ENCODE data around the gene COQ9. TPM values are rescaled to one million over a fixed set of nuclear protein-coding genes. Genes with fewer than 3 reads are reported as not detected.

COQ9 gene
- total RNA-seq, 2 experiments from 2014 or later: 7.0 to 7.6 TPM

DNA sequence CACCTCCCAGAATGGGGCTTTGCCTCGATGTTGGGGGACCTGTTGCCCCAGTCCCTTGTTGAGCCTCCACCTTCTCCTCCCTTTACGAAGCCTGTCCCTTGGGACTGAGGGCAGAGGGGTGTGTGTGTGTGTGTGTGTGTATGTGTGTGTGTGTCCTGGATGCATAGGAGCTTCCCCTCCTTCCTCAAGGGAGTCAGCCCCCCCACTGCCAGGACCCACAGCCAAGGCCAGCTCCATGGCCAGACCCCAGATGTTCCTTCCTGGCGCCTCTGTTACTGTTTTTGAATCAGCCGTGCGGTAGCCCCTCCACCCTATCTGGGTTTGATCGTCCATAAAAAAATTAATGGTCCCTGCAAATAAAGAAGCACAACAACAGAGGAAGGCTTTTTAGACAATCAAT is 56.7 kb downstream of the COQ9 start:
- peaks cover 10% of the 10 kb centered on the region for H3K4me1 Mint-ChIP-seq (ENCODE audit: low read depth)
- intact Hi-C loops (cut with DNase I, micrococcal nuclease): no loop called here
- no peak overlapping the region for H3K27ac Mint-ChIP-seq
- H3K36me3 ChIP-seq (ENCODE audit: insufficient read depth, low read length): no peaks in the 10 kb centered on the region
- CTCF ChIA-PET: no interaction called here
- ATAC-seq (ENCODE audit: poor library complexity) (no peak), DNase-seq (no peak)
- no peaks in the 10 kb centered on the region for H3K9me3 Mint-ChIP-seq
- H3K36me3 Mint-ChIP-seq (ENCODE audit: low read depth): no peaks in the 10 kb centered on the region
- H3K4me3 Mint-ChIP-seq: no peak overlapping the region
- no peak overlapping the region for H3K4me3 ChIP-seq (ENCODE audit: low read length)
- POLR2A ChIA-PET: interaction anchor here (0.9 kb wide), 1 partner anchor 57 kb away, joined by 3 read pairs; the partner anchor contains the start of genes CIAPIN1 and COQ9
- no peak for TF ChIP-seq CTCF (IDR thresholded peaks at IDR 0.05)
- no peaks in the 10 kb centered on the region for H3K27me3 Mint-ChIP-seq
- no peaks in the 10 kb centered on the region for H3K9me3 ChIP-seq (ENCODE audit: control insufficient read depth in 1 of 2, insufficient read depth in 1 of 2, low read length in 2 of 2)
- no peaks in the 10 kb centered on the region for H3K27me3 ChIP-seq (ENCODE audit: control insufficient read depth in 1 of 2, insufficient read depth in 2 of 2, low read length in 2 of 2)
- no peak overlapping the region for H3K27ac ChIP-seq (ENCODE audit: low read depth in 1 of 2, low read length in 2 of 2)
- H3K4me1 ChIP-seq (ENCODE audit: insufficient read depth, low read length): peaks cover 21% of the 10 kb centered on the region

DNA sequence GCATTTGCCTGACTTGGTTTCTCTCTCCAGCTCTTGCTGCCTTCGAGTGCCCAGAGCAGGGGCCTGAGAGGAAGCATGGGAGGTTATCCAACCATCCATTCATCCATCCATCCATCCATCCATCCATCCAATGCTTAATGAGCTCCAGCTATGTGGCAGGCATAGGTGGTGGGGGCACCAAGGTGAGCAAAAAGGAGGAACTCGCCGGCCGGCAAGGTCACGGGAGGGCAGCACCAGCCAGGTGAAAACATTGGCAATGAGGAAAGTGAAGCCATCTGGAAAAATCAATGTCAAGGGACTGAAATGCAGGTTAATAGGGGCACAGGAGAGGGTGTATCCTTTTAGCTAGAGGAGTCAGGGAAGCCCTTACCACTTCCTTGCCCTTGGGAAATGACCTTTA is 57.2 kb downstream of the COQ9 start:
- peaks cover 10% of the 10 kb centered on the region for H3K4me1 Mint-ChIP-seq (ENCODE audit: low read depth)
- no peak for ATAC-seq (ENCODE audit: poor library complexity)
- POLR2A ChIA-PET: no interaction called here

DNA sequence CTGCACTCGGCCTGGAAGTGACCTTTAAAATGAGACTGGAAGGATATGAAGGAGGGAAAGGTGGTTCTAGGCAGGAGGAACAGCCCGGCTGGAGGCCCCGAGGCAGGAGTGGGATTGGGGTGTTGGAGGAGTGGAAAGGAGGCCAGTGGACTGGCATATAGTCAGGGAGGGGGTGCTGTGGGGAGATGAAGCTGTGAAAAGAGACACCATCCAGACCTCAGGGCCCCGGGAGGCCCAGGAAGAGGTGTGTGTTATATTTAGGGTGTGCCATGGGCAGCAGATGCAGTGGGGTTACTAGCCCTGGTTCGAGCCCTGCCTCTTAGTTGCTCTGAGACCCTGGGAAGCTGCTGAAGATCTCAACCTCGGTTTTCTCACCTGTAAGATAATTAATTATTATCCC is 57.9 kb downstream of the COQ9 start:
- POLR2A ChIA-PET: no interaction called here
- no peak overlapping the region for H3K27ac Mint-ChIP-seq
- no peaks in the 10 kb centered on the region for H3K27me3 Mint-ChIP-seq

More for the DNA sequence above, 57.2 kb downstream of the COQ9 start:
- Histone ChIP-seq H3K36me3 (ENCODE audit: insufficient read depth, low read length) (no peaks in the 10 kb centered on the region), H3K27me3 (ENCODE audit: control insufficient read depth in 1 of 2, insufficient read depth in 2 of 2, low read length in 2 of 2) (no peaks in the 10 kb centered on the region), H3K27ac (ENCODE audit: low read depth in 1 of 2, low read length in 2 of 2) (no peak overlapping the region), H3K4me3 (ENCODE audit: low read length) (no peak overlapping the region), H3K4me1 (ENCODE audit: insufficient read depth, low read length) (peaks cover 21% of the 10 kb centered on the region), H3K9me3 (ENCODE audit: control insufficient read depth in 1 of 2, insufficient read depth in 1 of 2, low read length in 2 of 2) (no peaks in the 10 kb centered on the region)
- Mint-ChIP-seq H3K36me3 (ENCODE audit: low read depth) (no peaks in the 10 kb centered on the region), H3K27me3 (no peaks in the 10 kb centered on the region), H3K27ac (no peak overlapping the region), H3K9me3 (no peaks in the 10 kb centered on the region), H3K4me3 (no peak overlapping the region)
- no peak for TF ChIP-seq CTCF (IDR thresholded peaks at IDR 0.05)
- intact Hi-C loops (cut with DNase I, micrococcal nuclease): no loop called here
- DNase-seq: no peak
- CTCF ChIA-PET: no interaction called here

More for the DNA sequence above, 57.9 kb downstream of the COQ9 start:
- H3K27ac ChIP-seq (ENCODE audit: low read depth in 1 of 2, low read length in 2 of 2): no peak overlapping the region
- no peaks in the 10 kb centered on the region for H3K27me3 ChIP-seq (ENCODE audit: control insufficient read depth in 1 of 2, insufficient read depth in 2 of 2, low read length in 2 of 2)
- Mint-ChIP-seq H3K4me1 (ENCODE audit: low read depth) (peaks cover 10% of the 10 kb centered on the region), H3K9me3 (no peaks in the 10 kb centered on the region), H3K36me3 (ENCODE audit: low read depth) (no peaks in the 10 kb centered on the region), H3K4me3 (no peak overlapping the region)
- CTCF ChIA-PET: interaction anchor here (0.9 kb wide), 1 partner anchor 14 kb away, joined by 5 read pairs; no protein-coding TSS in a partner anchor
- no peaks in the 10 kb centered on the region for H3K9me3 ChIP-seq (ENCODE audit: control insufficient read depth in 1 of 2, insufficient read depth in 1 of 2, low read length in 2 of 2)
- no peak for ATAC-seq (ENCODE audit: poor library complexity)
- H3K36me3 ChIP-seq (ENCODE audit: insufficient read depth, low read length): no peaks in the 10 kb centered on the region
- intact Hi-C loops (cut with DNase I, micrococcal nuclease): no loop called here
- H3K4me3 ChIP-seq (ENCODE audit: low read length): no peak overlapping the region
- peaks cover 14% of the 10 kb centered on the region for H3K4me1 ChIP-seq (ENCODE audit: insufficient read depth, low read length)
- TF ChIP-seq CTCF (IDR thresholded peaks at IDR 0.05): no peak
- DNase-seq: no peak
